Body of pancreas (tissue), 4 donors: Measurements from ENCODE around the gene SLC28A1. TPM values are rescaled to one million over a fixed set of nuclear protein-coding genes. Genes with fewer than 3 reads are reported as not detected.
A peak's percentile ranks its signal among the peaks of the same experiment; 100 is the strongest.

Experiments
- ATAC-seq: fragments of 150-250 bp; one replicate; pipeline ENCODE4 v1.9.1; 2016
- DNase-seq, 4 donors: peaks; one replicate each; pipeline ENCODE4 v3.0.0-alpha.2; 2019
- H3K27ac ChIP-seq, 4 donors: fragments of 200-600 bp; sonication (generic); 1 replicate in 3 of 4; 2 replicates in 1 of 4; pipeline versions ENCODE4 v1.5.1 to v1.6.1; 2016 to 2019; ENCODE audit warnings: mild to moderate bottlenecking in 1 of 4, mixed read lengths in 1 of 4, moderate library complexity in 1 of 4
- H3K27me3 ChIP-seq, 2 donors: fragments of 200-600 bp; sonication (generic); one replicate each; pipeline ENCODE4 v1.6.0; 2016; ENCODE audit warnings: mild to moderate bottlenecking in 1 of 2
- H3K36me3 ChIP-seq, 2 donors: fragments of 200-600 bp; sonication (generic); replicated peaks in 1 of 2; 2 replicates each; pipeline ENCODE4 v1.5.1; 2016; ENCODE audit warnings: low read depth in 2 of 2; ENCODE audit not compliant: insufficient read depth in 1 of 2
- H3K4me1 ChIP-seq: fragments of 200-600 bp; sonication (generic); one replicate; pipeline ENCODE4 v1.6.0; 2016
- H3K4me3 ChIP-seq, 2 donors: fragments of 200-600 bp; sonication (generic); 1 replicate in 1 of 2; 2 replicates in 1 of 2; pipeline ENCODE4 v1.5.1; 2016 to 2019
- H3K9me3 ChIP-seq, 3 donors: fragments of 200-600 bp; sonication (generic); 1 replicate in 2 of 3; 2 replicates in 1 of 3; pipeline ENCODE4 v1.5.1; 2016
- POLR2A ChIP-seq, 3 donors: fragments of 450-650 bp; IDR thresholded peaks; one replicate each; pipeline ENCODE4 v1.6.1; 2016; ENCODE audit warnings: antibody characterized with exemption in 3 of 3, mild to moderate bottlenecking in 2 of 3
- WGBS, 2 donors: methylation state at CpG; one replicate each; pipeline ENCODE4 v1.1.5; 2017; 5-methylcytosine and 5-hydroxymethylcytosine counted together
- intact Hi-C: fragments of 100-400 bp; cut with DNase I; formaldehyde crosslinking; loops from one replicate; pipeline ENCODE4 v1.15.1; 2023
- total RNA-seq, 2 donors: library from RNA; depleted of rRNA; stranded (reverse); fragments of >200 nt; gene quantifications; one replicate each; pipeline ENCODE4 v1.1.0, GENCODE V29; 2016
- TF ChIP-seq, protein P1 (sequence below), 7 experiments: fragments of 450-650 bp in 4 of 7; fragments of 200-600 bp in 3 of 7; sonication (generic) in 3 of 7; IDR thresholded peaks; one replicate each; pipeline ENCODE4 v1.5.1; 2016 to 2019; ENCODE audit warnings: antibody characterized with exemption in 7 of 7

SLC28A1 gene
- total RNA-seq, 2 donors from 2014 or later: 0.26 TPM; not detected in 1

GRCh38 chr15:84976746-84977345 is 92.4 kb downstream of the SLC28A1 start:
- no peak for ATAC-seq
- no peak overlapping the region for H3K27ac ChIP-seq
- H3K4me3 ChIP-seq: no peak overlapping the region
- intact Hi-C loops: no loop called here
- TF ChIP-seq, protein P1, sequence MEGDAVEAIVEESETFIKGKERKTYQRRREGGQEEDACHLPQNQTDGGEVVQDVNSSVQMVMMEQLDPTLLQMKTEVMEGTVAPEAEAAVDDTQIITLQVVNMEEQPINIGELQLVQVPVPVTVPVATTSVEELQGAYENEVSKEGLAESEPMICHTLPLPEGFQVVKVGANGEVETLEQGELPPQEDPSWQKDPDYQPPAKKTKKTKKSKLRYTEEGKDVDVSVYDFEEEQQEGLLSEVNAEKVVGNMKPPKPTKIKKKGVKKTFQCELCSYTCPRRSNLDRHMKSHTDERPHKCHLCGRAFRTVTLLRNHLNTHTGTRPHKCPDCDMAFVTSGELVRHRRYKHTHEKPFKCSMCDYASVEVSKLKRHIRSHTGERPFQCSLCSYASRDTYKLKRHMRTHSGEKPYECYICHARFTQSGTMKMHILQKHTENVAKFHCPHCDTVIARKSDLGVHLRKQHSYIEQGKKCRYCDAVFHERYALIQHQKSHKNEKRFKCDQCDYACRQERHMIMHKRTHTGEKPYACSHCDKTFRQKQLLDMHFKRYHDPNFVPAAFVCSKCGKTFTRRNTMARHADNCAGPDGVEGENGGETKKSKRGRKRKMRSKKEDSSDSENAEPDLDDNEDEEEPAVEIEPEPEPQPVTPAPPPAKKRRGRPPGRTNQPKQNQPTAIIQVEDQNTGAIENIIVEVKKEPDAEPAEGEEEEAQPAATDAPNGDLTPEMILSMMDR (IDR thresholded peaks at IDR 0.05): no peak
- TF ChIP-seq POLR2A (IDR thresholded peaks at IDR 0.05): no peak
- 89 to 91% methylated on average over 10 of the region's 10 CpGs for WGBS, 2 donors
- H3K36me3 ChIP-seq: no peaks in the 10 kb centered on the region
- no peak for DNase-seq
- H3K9me3 ChIP-seq: no peaks in the 10 kb centered on the region
- H3K27me3 ChIP-seq: no peaks in the 10 kb centered on the region
- peaks cover 10% of the 10 kb centered on the region for H3K4me1 ChIP-seq

GRCh38 chr15:84979651-84980050 is 95.2 kb downstream of the SLC28A1 start:
- peak overlapping the region in 3 of 4 donors; percentile 87 to 95 (median 92) for H3K27ac ChIP-seq
- TF ChIP-seq POLR2A (IDR thresholded peaks at IDR 0.05): no peak
- TF ChIP-seq, protein P1 (IDR thresholded peaks at IDR 0.05): no peak
- H3K9me3 ChIP-seq: no peaks in the 10 kb centered on the region
- H3K4me1 ChIP-seq: peaks cover 22% of the 10 kb centered on the region
- ATAC-seq: no peak
- H3K36me3 ChIP-seq: no peaks in the 10 kb centered on the region
- H3K4me3 ChIP-seq: no peak overlapping the region
- DNase-seq: peak; percentile 39 to 52 (median 44)
- H3K27me3 ChIP-seq: no peaks in the 10 kb centered on the region
- WGBS, 2 donors: 14 to 18% methylated on average over 11 to 13 of the region's 16 CpGs
- intact Hi-C loops: no loop called here

DNA sequence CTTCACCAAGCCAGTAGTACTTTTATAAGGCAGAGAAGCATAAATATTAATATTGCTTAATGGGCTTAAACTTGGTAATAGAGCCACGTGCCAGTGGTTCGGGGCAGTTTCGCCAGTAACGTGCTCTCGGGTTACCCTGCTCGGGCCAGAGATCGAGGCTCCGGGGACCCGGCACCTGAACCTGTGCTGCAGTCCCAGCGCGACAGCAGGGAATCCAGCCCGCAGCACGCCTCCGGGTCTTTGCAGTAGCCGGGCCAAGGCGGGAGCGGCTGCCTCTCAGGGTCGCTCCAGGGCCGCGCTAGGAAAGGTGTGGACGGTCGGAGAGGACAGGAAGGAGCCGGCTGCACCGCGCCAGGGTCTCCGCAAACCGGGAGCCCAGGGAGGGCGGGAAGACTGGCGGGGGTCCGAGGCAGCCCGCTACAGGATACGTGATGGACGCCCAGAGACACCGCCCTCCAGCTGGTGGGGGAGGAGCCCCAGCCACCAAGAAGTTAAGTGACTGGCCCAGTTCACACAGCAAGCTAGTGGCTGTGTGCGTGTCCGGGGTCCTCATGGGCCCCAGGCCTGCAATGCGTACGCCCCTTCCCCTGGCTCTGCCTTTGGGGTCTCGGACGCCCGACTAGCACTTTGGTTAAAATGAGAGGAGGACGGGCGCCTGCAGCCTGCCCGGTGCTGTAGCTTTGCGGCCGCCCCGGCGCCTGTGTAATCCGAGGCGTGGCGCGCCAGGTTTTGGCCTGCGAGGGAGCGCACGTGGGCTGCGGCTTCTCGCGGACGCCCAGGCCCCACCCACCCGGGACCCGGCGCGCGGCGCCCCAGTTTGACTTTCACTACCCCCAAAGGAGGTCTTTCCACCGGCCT is 96.0 kb downstream of the SLC28A1 start:
- TF ChIP-seq, protein P1 (IDR thresholded peaks at IDR 0.05): peak in 3 of 7 experiments; percentile 13 to 18 (median 15)
- TF ChIP-seq POLR2A (IDR thresholded peaks at IDR 0.05): peak; percentile 23 to 53 (median 49)
- H3K4me3 ChIP-seq: peak overlapping the region; percentile 74 to 94
- intact Hi-C loops: no loop called here
- WGBS, 2 donors: 0% methylated on average over 10 to 66 of the region's 66 CpGs
- peak; percentile 64 for ATAC-seq
- peak overlapping the region; percentile 81 to 95 (median 90) for H3K27ac ChIP-seq
- H3K9me3 ChIP-seq: no peaks in the 10 kb centered on the region
- no peaks in the 10 kb centered on the region for H3K36me3 ChIP-seq
- peaks cover 28% of the 10 kb centered on the region for H3K4me1 ChIP-seq
- no peaks in the 10 kb centered on the region for H3K27me3 ChIP-seq
- peak; percentile 84 to 88 (median 85) for DNase-seq

- Histone ChIP-seq H3K27ac (peak overlapping the region; percentile 81 to 95 (median 90)), H3K9me3 (no peaks in the 10 kb centered on the region), H3K4me3 (peak overlapping the region; percentile 74 to 94), H3K27me3 (no peaks in the 10 kb centered on the region), H3K36me3 (no peaks in the 10 kb centered on the region), H3K4me1 (peaks cover 34% of the 10 kb centered on the region)
- 0% methylated on average over 60 of the region's 75 CpGs; no CpG with 5 or more reads in 1 of the 2 donors for WGBS, 2 donors
- DNase-seq: peak; percentile 95 to 96 (median 95)
- TF ChIP-seq POLR2A (IDR thresholded peaks at IDR 0.05): peak; percentile 55 to 71 (median 71)
- TF ChIP-seq, protein P1 (IDR thresholded peaks at IDR 0.05): peak in 5 of 7 experiments; percentile 23 to 66 (median 61)
- intact Hi-C loops: no loop called here
- ATAC-seq: peak; percentile 84
Measured at GRCh38 chr15:84981054-84981710, 96.7 kb downstream of the SLC28A1 start.
